Panc1 (cell line): ENCODE results near the gene KLHL9.

ENCODE experiments used
- POLR2AphosphoS5 ChIP-seq: IDR thresholded peaks from 2 replicates; pipeline ENCODE4 v1.6.1; 2012; ENCODE audit warnings: mild to moderate bottlenecking, low read depth, low read length, moderate library complexity
- TF ChIP-seq, protein P1 (sequence below): fragments of 450-650 bp; IDR thresholded peaks from 2 replicates; pipeline ENCODE4 v1.5.1; 2017; ENCODE audit warnings: mild to moderate bottlenecking

DNA sequence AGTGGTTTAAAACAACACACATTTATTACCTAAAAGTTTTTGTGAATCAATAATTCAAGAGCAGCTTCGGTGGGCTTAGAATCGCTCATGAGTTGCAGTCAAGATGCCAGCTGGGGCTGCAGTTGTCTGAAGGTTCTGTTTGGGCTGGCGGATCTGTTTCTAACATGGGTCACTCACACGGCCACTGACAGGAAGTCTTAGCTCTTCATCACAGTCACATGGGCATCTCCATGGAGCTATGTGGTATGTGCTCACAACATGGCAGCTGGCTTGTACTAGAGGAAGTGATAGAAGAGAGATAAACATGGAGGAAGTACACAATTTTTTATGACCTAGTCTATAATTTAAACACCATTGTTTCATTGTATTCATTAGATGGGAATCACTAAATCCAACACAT lies 11.2 kb downstream of the KLHL9 start:
- TF ChIP-seq, protein P1, sequence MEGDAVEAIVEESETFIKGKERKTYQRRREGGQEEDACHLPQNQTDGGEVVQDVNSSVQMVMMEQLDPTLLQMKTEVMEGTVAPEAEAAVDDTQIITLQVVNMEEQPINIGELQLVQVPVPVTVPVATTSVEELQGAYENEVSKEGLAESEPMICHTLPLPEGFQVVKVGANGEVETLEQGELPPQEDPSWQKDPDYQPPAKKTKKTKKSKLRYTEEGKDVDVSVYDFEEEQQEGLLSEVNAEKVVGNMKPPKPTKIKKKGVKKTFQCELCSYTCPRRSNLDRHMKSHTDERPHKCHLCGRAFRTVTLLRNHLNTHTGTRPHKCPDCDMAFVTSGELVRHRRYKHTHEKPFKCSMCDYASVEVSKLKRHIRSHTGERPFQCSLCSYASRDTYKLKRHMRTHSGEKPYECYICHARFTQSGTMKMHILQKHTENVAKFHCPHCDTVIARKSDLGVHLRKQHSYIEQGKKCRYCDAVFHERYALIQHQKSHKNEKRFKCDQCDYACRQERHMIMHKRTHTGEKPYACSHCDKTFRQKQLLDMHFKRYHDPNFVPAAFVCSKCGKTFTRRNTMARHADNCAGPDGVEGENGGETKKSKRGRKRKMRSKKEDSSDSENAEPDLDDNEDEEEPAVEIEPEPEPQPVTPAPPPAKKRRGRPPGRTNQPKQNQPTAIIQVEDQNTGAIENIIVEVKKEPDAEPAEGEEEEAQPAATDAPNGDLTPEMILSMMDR, result no peak
- TF ChIP-seq POLR2AphosphoS5, result no peak
